Measurements from ENCODE around the gene TNNI3.

GRCh38 chr19:55131421-55131820 is 26.1 kb downstream of the TNNI3 start:
- no peak for TF ChIP-seq POLR2A (IDR thresholded peaks at IDR 0.05; ENCODE audit: low read depth, low read length)
- TF ChIP-seq POLR2AphosphoS5 (IDR thresholded peaks at IDR 0.05; ENCODE audit: low read depth, low read length): no peak
- TF ChIP-seq TAF1 (IDR thresholded peaks at IDR 0.05; ENCODE audit: borderline replicate concordance, low read depth, low read length): no peak

All from GM12892 (cell line).